SU-DHL-6 (cell line): Measurements from ENCODE around the gene ST14.

Experiments used
- EZH2phosphoT487 ChIP-seq: fragments of 200-600 bp; sonication (generic), shearing (Covaris generic); conservative IDR thresholded peaks from 2 replicates; pipeline ENCODE4 v1.6.1; 2018; ENCODE audit warnings: mild to moderate bottlenecking, antibody characterized with exemption, low read length, moderate library complexity, mixed read lengths
- TF ChIP-seq, protein P1 (sequence below): fragments of 200-600 bp; sonication (generic); IDR thresholded peaks from one replicate; pipeline ENCODE4 v1.5.1; 2017; ENCODE audit warnings: antibody characterized with exemption, mild to moderate bottlenecking, low read length, moderate library complexity; ENCODE audit not compliant: insufficient read depth, poor library complexity, severe bottlenecking

DNA sequence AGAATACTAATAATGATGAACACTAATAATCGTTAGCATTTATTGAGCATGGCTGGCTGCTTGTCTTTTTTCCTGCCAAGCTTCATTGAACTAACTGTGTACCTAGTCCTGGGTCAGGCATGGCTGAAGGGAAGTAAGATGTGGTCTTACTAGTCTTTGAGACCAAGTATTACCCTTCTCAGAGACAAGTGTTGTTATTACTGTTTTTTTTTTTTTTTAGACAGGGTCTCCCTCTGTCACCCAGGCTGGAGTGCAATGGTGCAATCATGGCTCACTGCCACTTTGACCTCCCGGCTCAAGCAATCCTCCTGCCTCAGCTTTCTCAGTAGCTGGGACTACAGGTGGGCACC, 4.6 kb downstream of the ST14 start:
- TF ChIP-seq, protein P1, sequence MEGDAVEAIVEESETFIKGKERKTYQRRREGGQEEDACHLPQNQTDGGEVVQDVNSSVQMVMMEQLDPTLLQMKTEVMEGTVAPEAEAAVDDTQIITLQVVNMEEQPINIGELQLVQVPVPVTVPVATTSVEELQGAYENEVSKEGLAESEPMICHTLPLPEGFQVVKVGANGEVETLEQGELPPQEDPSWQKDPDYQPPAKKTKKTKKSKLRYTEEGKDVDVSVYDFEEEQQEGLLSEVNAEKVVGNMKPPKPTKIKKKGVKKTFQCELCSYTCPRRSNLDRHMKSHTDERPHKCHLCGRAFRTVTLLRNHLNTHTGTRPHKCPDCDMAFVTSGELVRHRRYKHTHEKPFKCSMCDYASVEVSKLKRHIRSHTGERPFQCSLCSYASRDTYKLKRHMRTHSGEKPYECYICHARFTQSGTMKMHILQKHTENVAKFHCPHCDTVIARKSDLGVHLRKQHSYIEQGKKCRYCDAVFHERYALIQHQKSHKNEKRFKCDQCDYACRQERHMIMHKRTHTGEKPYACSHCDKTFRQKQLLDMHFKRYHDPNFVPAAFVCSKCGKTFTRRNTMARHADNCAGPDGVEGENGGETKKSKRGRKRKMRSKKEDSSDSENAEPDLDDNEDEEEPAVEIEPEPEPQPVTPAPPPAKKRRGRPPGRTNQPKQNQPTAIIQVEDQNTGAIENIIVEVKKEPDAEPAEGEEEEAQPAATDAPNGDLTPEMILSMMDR: no peak
- no peak for TF ChIP-seq EZH2phosphoT487
